ENCODE data around the gene TAF11L2. TPM values are rescaled to one million over a fixed set of nuclear protein-coding genes. Genes with fewer than 3 reads are reported as not detected.

Gene TAF11L2
- total and polyA plus RNA-seq, 2 of the 4 experiments (the other 2 are of a cell fraction) = not detected

- Histone ChIP-seq H2BK120ac (ENCODE audit: low read depth, low read length) (no peak overlapping the region), H3K36me3 (ENCODE audit: control insufficient read depth, insufficient read depth, low read length) (no peaks in the 10 kb centered on the region), H3K56ac (ENCODE audit: extremely low read depth, insufficient read depth, low read length) (no peak overlapping the region), H3K4me2 (ENCODE audit: low read depth, low read length) (no peak overlapping the region), H3K14ac (replicated peaks; ENCODE audit: low read depth, low read length) (no peak overlapping the region), H3K4me1 (ENCODE audit: control insufficient read depth, insufficient read depth, low read length) (no peaks in the 10 kb centered on the region), H4K91ac (ENCODE audit: insufficient read depth, low read depth, low read length) (no peak overlapping the region), H3K79me1 (ENCODE audit: low read depth in 1 of 2, low read length in 2 of 2) (no peaks in the 10 kb centered on the region), H4K8ac (ENCODE audit: low read depth in 2 of 2, low read length in 2 of 2) (no peak overlapping the region), H3K9me3 (ENCODE audit: control insufficient read depth, insufficient read depth, low read length) (no peaks in the 10 kb centered on the region), H2BK20ac (ENCODE audit: low read depth, low read length) (no peak overlapping the region), H2BK5ac (ENCODE audit: low read depth, low read length, poor library complexity, severe bottlenecking) (no peak overlapping the region), H2AFZ (replicated peaks; ENCODE audit: low read length, poor library complexity) (no peak overlapping the region), H3K9ac (ENCODE audit: low read depth, low read length) (no peak overlapping the region), H4K5ac (ENCODE audit: low read depth, low read length) (no peak overlapping the region), H2BK15ac (ENCODE audit: low read depth, low read length) (no peak overlapping the region), H3K4me3 (ENCODE audit: insufficient read depth, low read depth, low read length) (no peak overlapping the region), H3K23ac (ENCODE audit: low read depth, low read length) (no peak overlapping the region), H4K20me1 (ENCODE audit: insufficient read depth, low read length) (no peaks in the 10 kb centered on the region), H3K9me1 (ENCODE audit: insufficient read depth, low read length) (no peaks in the 10 kb centered on the region), H3K4ac (ENCODE audit: low read depth, low read length) (no peak overlapping the region), H3K27me3 (ENCODE audit: control insufficient read depth, insufficient read depth, low read length) (peaks cover 6% of the 10 kb centered on the region), H3K27ac (ENCODE audit: insufficient read depth, low read length) (no peak overlapping the region), H2AK5ac (ENCODE audit: low read depth, low read length) (no peak overlapping the region), H2AK9ac (replicated peaks; ENCODE audit: low read depth, low read length, poor library complexity) (no peak overlapping the region), H3K18ac (ENCODE audit: low read depth, low read length) (no peak overlapping the region)
- no peak for TF ChIP-seq MAFK (IDR thresholded peaks at IDR 0.05; ENCODE audit: low read depth, low read length)
- no peak for TF ChIP-seq RCOR1 (IDR thresholded peaks at IDR 0.05; ENCODE audit: insufficient replicate concordance, low read length)
- no peak for TF ChIP-seq POLR2A (IDR thresholded peaks at IDR 0.05; ENCODE audit: low read depth, low read length)
- no peak for TF ChIP-seq SMC3 (IDR thresholded peaks at IDR 0.05; ENCODE audit: low read depth, low read length)
- dilution Hi-C loops (cut with HindIII; ENCODE audit: low sequenced_read_pairs, unreplicated experiment) = no loop called here
- intact Hi-C loops (cut with micrococcal nuclease) = no loop called here
- ChIA-PET POLR2A (ENCODE audit: unreplicated experiment) (no interaction called here), CTCF (interaction anchor here (0.5 to 0.6 kb wide), 2 partner anchors 8 to 158 kb away, joined by 3 to 4 read pairs; no protein-coding TSS in a partner anchor)
- no CpG with 5 or more reads among the region's 3 CpGs for WGBS, 2 experiments (ENCODE audit: extremely low coverage in 2 of 2, insufficient read length in 1 of 2)
- BruUV-seq (replicated peaks) = no TSS peak
- in situ Hi-C loops (cut with MboI; ENCODE audit: low sequenced_read_pairs) = no loop called here
- no peak for DNase-seq
- no peak for ATAC-seq (ENCODE audit: low read depth)
Observed at GRCh38 chr5:17477043-17477442, 21.0 kb upstream of the TAF11L2 start.

All from IMR-90 (cell line).